GM23338 (cell line): ENCODE measurements around the gene ANGPTL7. TPM values are rescaled to one million over a fixed set of nuclear protein-coding genes. Genes with fewer than 3 reads are reported as not detected.

Experiments
- ATAC-seq: fragments of 200-7000 bp; cut with Tn5 transposase; 3 replicates; pipeline ENCODE4 v1.9.1; 2020
- DNase-seq: peaks from one replicate; pipeline ENCODE4 v3.0.0-alpha.2; 2015; ENCODE audit warnings: low spot score
- H2AFZ ChIP-seq: fragments of 200-600 bp; sonication (generic); 2 replicates; pipeline ENCODE4 v1.8.0; 2016; ENCODE audit warnings: antibody characterized with exemption, mild to moderate bottlenecking, moderate library complexity
- H3F3A ChIP-seq: fragments of 200-600 bp; sonication (generic); replicated peaks from 2 replicates; pipeline ENCODE4 v1.8.0; 2017; ENCODE audit warnings: antibody characterized with exemption, mixed run types, low read depth
- H3K27ac ChIP-seq: fragments of 200-600 bp; sonication (generic); 2 replicates; pipeline ENCODE4 v1.6.1; 2016; ENCODE audit warnings: low read depth
- H3K27me3 ChIP-seq: fragments of 200-600 bp; sonication (generic); 2 replicates; pipeline ENCODE4 v1.8.0; 2016; ENCODE audit warnings: mild to moderate bottlenecking, mixed run types, moderate library complexity; ENCODE audit not compliant: insufficient read depth
- H3K36me3 ChIP-seq: fragments of 200-600 bp; sonication (generic); 2 replicates; pipeline ENCODE4 v1.8.0; 2016; ENCODE audit warnings: mild to moderate bottlenecking; ENCODE audit not compliant: insufficient read depth
- H3K4me1 ChIP-seq: fragments of 200-600 bp; sonication (generic); 2 replicates; pipeline ENCODE4 v1.8.0; 2016; ENCODE audit warnings: mild to moderate bottlenecking, moderate library complexity; ENCODE audit not compliant: insufficient read depth
- H3K4me2 ChIP-seq: fragments of 200-600 bp; sonication (generic); 2 replicates; pipeline ENCODE4 v1.7.1; 2017; ENCODE audit warnings: mixed run types
- H3K4me3 ChIP-seq: fragments of 200-600 bp; sonication (generic); 2 replicates; pipeline ENCODE4 v1.6.1; 2016; ENCODE audit warnings: mixed run types
- H3K79me2 ChIP-seq: fragments of 200-600 bp; sonication (generic); replicated peaks from 2 replicates; pipeline ENCODE4 v1.8.0; 2017; ENCODE audit warnings: mild to moderate bottlenecking; ENCODE audit not compliant: insufficient read depth
- H3K9me2 ChIP-seq: fragments of 200-600 bp; sonication (generic); 2 replicates; pipeline ENCODE4 v1.8.0; 2017; ENCODE audit not compliant: insufficient read depth
- H4K20me1 ChIP-seq: fragments of 200-600 bp; sonication (generic); replicated peaks from 2 replicates; pipeline ENCODE4 v1.8.0; 2017; ENCODE audit warnings: mild to moderate bottlenecking; ENCODE audit not compliant: insufficient read depth
- H3K27ac Mint-ChIP-seq: 2 replicates; pipeline ENCODE4 v1.8.0; 2020; ENCODE audit warnings: inconsistent platforms, mild to moderate bottlenecking, moderate library complexity, mixed read lengths
- H3K27me3 Mint-ChIP-seq: 3 replicates; pipeline ENCODE4 v1.8.0; 2022; ENCODE audit warnings: low read depth, mild to moderate bottlenecking, moderate library complexity, mixed read lengths, inconsistent platforms; ENCODE audit not compliant: insufficient read depth, poor library complexity
- H3K36me3 Mint-ChIP-seq: 3 replicates; pipeline ENCODE4 v1.8.0; 2021; ENCODE audit warnings: low read depth, mild to moderate bottlenecking, inconsistent platforms, moderate library complexity, mixed read lengths
- H3K4me1 Mint-ChIP-seq: 3 replicates; pipeline ENCODE4 v1.8.0; 2020; ENCODE audit warnings: mild to moderate bottlenecking, inconsistent platforms, mixed read lengths
- H3K4me3 Mint-ChIP-seq: 3 replicates; pipeline ENCODE4 v1.8.0; 2021; ENCODE audit warnings: moderate library complexity, mild to moderate bottlenecking, inconsistent platforms, mixed read lengths
- H3K9me3 Mint-ChIP-seq: 3 replicates; pipeline ENCODE4 v1.8.0; 2020; ENCODE audit warnings: moderate library complexity, mild to moderate bottlenecking, inconsistent platforms, mixed read lengths
- CREB1 ChIP-seq: fragments of 250-450 bp; sonication (Bioruptor Pico); IDR thresholded peaks from 2 replicates; pipeline ENCODE4 v1.5.0; 2020; ENCODE audit warnings: low read depth, mild to moderate bottlenecking, moderate library complexity
- CTCF ChIP-seq, 2 experiments: fragments of 200-600 bp in 1 of 2; sonication (generic) in 1 of 2; conservative IDR thresholded peaks; 2 replicates each; pipeline versions ENCODE4 v1.5.1 to v1.6.1; 2016 to 2017; ENCODE audit warnings: antibody characterized with exemption in 2 of 2, low read depth in 2 of 2, mild to moderate bottlenecking in 2 of 2, moderate library complexity in 1 of 2
- ETS1 ChIP-seq: IDR thresholded peaks from 2 replicates; pipeline ENCODE4 v1.6.1; 2016; ENCODE audit warnings: antibody characterized with exemption
- JUNB ChIP-seq: IDR thresholded peaks from one replicate; pipeline ENCODE4 v1.6.1; 2016; ENCODE audit warnings: antibody characterized with exemption; ENCODE audit not compliant: unreplicated experiment
- NANOG ChIP-seq: IDR thresholded peaks from 2 replicates; pipeline ENCODE4 v1.6.1; 2016; ENCODE audit warnings: antibody characterized with exemption, borderline replicate concordance
- POLR2AphosphoS5 ChIP-seq: IDR thresholded peaks from 2 replicates; pipeline ENCODE4 v1.6.1; 2016; ENCODE audit warnings: antibody characterized with exemption, low read depth
- STAT1 ChIP-seq: IDR thresholded peaks from one replicate; pipeline ENCODE4 v1.6.1; 2016; ENCODE audit warnings: antibody characterized with exemption; ENCODE audit not compliant: unreplicated experiment
- ZNF114 ChIP-seq: fragments of 250-450 bp; sonication (Bioruptor Pico); IDR thresholded peaks from 2 replicates; pipeline ENCODE4 v1.5.0; 2020; ENCODE audit warnings: mild to moderate bottlenecking, moderate library complexity
- ZNF331 ChIP-seq: fragments of 250-450 bp; sonication (Bioruptor Pico); IDR thresholded peaks from 2 replicates; pipeline ENCODE4 v1.5.0; 2020; ENCODE audit warnings: low read depth, mild to moderate bottlenecking, moderate library complexity
- ZNF462 ChIP-seq: fragments of 250-450 bp; sonication (Bioruptor Pico); IDR thresholded peaks from 2 replicates; pipeline ENCODE4 v1.5.0; 2020; ENCODE audit warnings: mild to moderate bottlenecking, moderate library complexity
- polyA plus RNA-seq: library from polyadenylated mRNA; unstranded; fragments of >200 nt; fragmentation: Nextera tagmentation; extraction: Ambion mirVana; gene quantifications from 2 replicates; pipeline ENCODE4 v1.2.1, GENCODE V29; 2016
- total RNA-seq: library from RNA; depleted of rRNA; stranded (reverse); fragments of >200 nt; shearing (Covaris generic); gene quantifications from 2 replicates; pipeline ENCODE4 v1.2.3, GENCODE V29; 2014

The ANGPTL7 gene
- total and polyA plus RNA-seq, 2 experiments from 2014 or later: 0.13 TPM; not detected in 1

- no peak overlapping the region for H3K4me2 ChIP-seq
- H2AFZ ChIP-seq: no peak overlapping the region
- no peaks in the 10 kb centered on the region for H3K79me2 ChIP-seq
- H3K36me3 ChIP-seq: peaks cover 61% of the 10 kb centered on the region
- DNase-seq (no peak), ATAC-seq (no peak)
- Mint-ChIP-seq H3K27me3 (peaks cover 4% of the 10 kb centered on the region), H3K27ac (no peak overlapping the region), H3K4me1 (no peaks in the 10 kb centered on the region), H3K9me3 (no peaks in the 10 kb centered on the region), H3K4me3 (no peak overlapping the region), H3K36me3 (peaks cover 79% of the 10 kb centered on the region)
- no peaks in the 10 kb centered on the region for H3K9me2 ChIP-seq
- H4K20me1 ChIP-seq: peaks cover 4% of the 10 kb centered on the region; the same call in 1 of the 2 replicates
- H3K27ac ChIP-seq: no peak overlapping the region
- no peaks in the 10 kb centered on the region for H3K27me3 ChIP-seq
- H3K4me3 ChIP-seq: no peak overlapping the region
- no peaks in the 10 kb centered on the region for H3K4me1 ChIP-seq
- TF ChIP-seq ZNF114 (CRISPR knock-in tag): no peak
- no peak for TF ChIP-seq JUNB
- TF ChIP-seq STAT1: no peak
- peaks cover 6% of the 10 kb centered on the region; the same call in 1 of the 2 replicates for H3F3A ChIP-seq
These were observed 48.2 kb downstream of the ANGPTL7 start for GRCh38 chr1:11237356-11237755.

GRCh38 chr1:11238311-11238710 lies 49.2 kb downstream of the ANGPTL7 start:
- Mint-ChIP-seq H3K9me3 (no peaks in the 10 kb centered on the region), H3K27ac (no peak overlapping the region), H3K27me3 (peaks cover 4% of the 10 kb centered on the region), H3K4me3 (no peak overlapping the region), H3K36me3 (peaks cover 80% of the 10 kb centered on the region), H3K4me1 (no peaks in the 10 kb centered on the region)
- Histone ChIP-seq H4K20me1 (peaks cover 4% of the 10 kb centered on the region; the same call in 1 of the 2 replicates), H2AFZ (no peak overlapping the region), H3K4me2 (no peak overlapping the region), H3K27me3 (no peaks in the 10 kb centered on the region), H3K36me3 (peaks cover 54% of the 10 kb centered on the region), H3K4me1 (no peaks in the 10 kb centered on the region), H3K9me2 (no peaks in the 10 kb centered on the region), H3K79me2 (no peaks in the 10 kb centered on the region), H3K27ac (no peak overlapping the region), H3K4me3 (no peak overlapping the region), H3F3A (peaks cover 6% of the 10 kb centered on the region; the same call in 1 of the 2 replicates)
- ATAC-seq: no peak
- no peak for DNase-seq
- TF ChIP-seq ETS1 (no peak), STAT1 (no peak), POLR2AphosphoS5 (no peak), CREB1 (CRISPR knock-in tag) (no peak), JUNB (no peak), ZNF114 (CRISPR knock-in tag) (no peak), ZNF462 (CRISPR knock-in tag) (no peak), ZNF331 (CRISPR knock-in tag) (no peak), NANOG (no peak), CTCF (conservative IDR thresholded peaks at IDR 0.05; ENCODE audit: low read depth in 2 of 2) (no peak)
